GM12878 (cell line): ENCODE measurements around the gene PPP1R1B.

Experiments
- CTCF ChIP-seq, 3 experiments: IDR thresholded peaks in 2 of 3; conservative IDR thresholded peaks in 1 of 3; 2 replicates each; pipeline ENCODE4 v1.5.1; 2011; ENCODE audit warnings: low read depth in 3 of 3, low read length in 3 of 3, mild to moderate bottlenecking in 3 of 3, control low read depth in 2 of 3, moderate library complexity in 2 of 3, inconsistent platforms in 1 of 3, mixed read lengths in 1 of 3; ENCODE audit not compliant: control insufficient read depth in 2 of 3, insufficient read depth in 1 of 3; ENCODE audit errors: extremely low read depth in 1 of 3
- NBN ChIP-seq: fragments of 450-650 bp; IDR thresholded peaks from 2 replicates; pipeline ENCODE4 v1.6.1; 2016
- TCF7 ChIP-seq: IDR thresholded peaks from 2 replicates; pipeline ENCODE4 v1.6.1; 2014; ENCODE audit warnings: antibody characterized with exemption, borderline replicate concordance

GRCh38 chr17:39626171-39627046 lies at the start of gene PPP1R1B:
- no peak for TF ChIP-seq CTCF (IDR thresholded peaks at IDR 0.05 in 2 of 3, conservative IDR thresholded peaks at IDR 0.05 in 1 of 3; ENCODE audit: control insufficient read depth in 2 of 3, extremely low read depth in 1 of 3, insufficient read depth in 1 of 3, low read depth in 3 of 3, low read length in 3 of 3)
- no peak for TF ChIP-seq NBN
- TF ChIP-seq TCF7, result no peak
